K562 (cell line): ENCODE data around the gene CELSR3. TPM values are rescaled to one million over a fixed set of nuclear protein-coding genes. Genes with fewer than 3 reads are reported as not detected.
A peak's percentile ranks its signal among the peaks of the same experiment; 100 is the strongest.

Experiments
- ATAC-seq: fragments of 200-7000 bp; cut with Tn5 transposase; 3 replicates; pipeline ENCODE4 v1.9.1; 2020; ENCODE audit warnings: moderate library complexity
- BruUV-seq: library from RNA; stranded (reverse); fragments of 400-500 nt; replicated peaks from 2 replicates; lab custom pipeline; 2021; lab: Mats Ljungman, UMichigan
- CTCF ChIA-PET: fragments of 300-600 bp; formaldehyde crosslinking; extraction: SDS; loops from one replicate; lab custom pipeline; 2021; ENCODE audit warnings: low intra/inter-chr PET ratio; lab: Yijun Ruan, JAX
- POLR2A ChIA-PET: fragments of 300-600, 350-650 bp; sonication (Branson Sonifier 250); formaldehyde crosslinking; extraction: SDS; loops from one replicate; lab custom pipeline; 2021; ENCODE audit warnings: antibody characterized with exemption, inconsistent platforms; lab: Yijun Ruan, JAX
- DNase-seq, 4 experiments: peaks; one replicate each; pipeline versions ENCODE4 v3.0.0 to v3.0.0-alpha.2; 2011 to 2018; ENCODE audit warnings: low spot score in 3 of 4, mixed read lengths in 3 of 4; ENCODE audit errors: extremely low read depth in 1 of 4
- FAIRE-seq: peaks from 2 replicates; lab custom pipeline; 2011; peaks lifted over from hg19 to GRCh38; lab: Jason Lieb, UNC
- H2AFZ ChIP-seq: 2 replicates; pipeline ENCODE4 v1.6.0; 2011; ENCODE audit warnings: low read depth, low read length, control low read depth, inconsistent platforms
- H3K27ac ChIP-seq: fragments of 200-600 bp; 3 replicates; pipeline ENCODE4 v1.8.0; 2011; ENCODE audit warnings: low read depth, mild to moderate bottlenecking, control low read depth, inconsistent platforms, low read length, moderate library complexity, mixed read lengths; ENCODE audit errors: extremely low read depth
- H3K27me3 ChIP-seq, 2 experiments: fragments of 300-600 bp in 1 of 2; 2 replicates in 1 of 2; 3 replicates in 1 of 2; pipeline versions ENCODE4 v1.6.0 to v1.8.0; 2011; ENCODE audit warnings: inconsistent platforms in 2 of 2, low read length in 2 of 2, mild to moderate bottlenecking in 1 of 2, mixed read lengths in 1 of 2, moderate library complexity in 1 of 2; ENCODE audit not compliant: control insufficient read depth in 2 of 2, insufficient read depth in 2 of 2
- H3K36me3 ChIP-seq: fragments of 300-600 bp; 3 replicates; pipeline ENCODE4 v1.8.0; 2011; ENCODE audit warnings: mild to moderate bottlenecking, low read length, inconsistent platforms; ENCODE audit not compliant: control insufficient read depth, insufficient read depth
- H3K4me1 ChIP-seq, 2 experiments: fragments of 200-600 bp in 1 of 2; replicated peaks in 1 of 2; 2 replicates in 1 of 2; 3 replicates in 1 of 2; pipeline versions ENCODE4 v1.5.1 to v1.8.0; 2011; ENCODE audit warnings: inconsistent platforms in 2 of 2, low read length in 2 of 2, mild to moderate bottlenecking in 1 of 2, mixed read lengths in 1 of 2, moderate library complexity in 1 of 2; ENCODE audit not compliant: control insufficient read depth in 2 of 2, insufficient read depth in 2 of 2
- H3K4me2 ChIP-seq: 2 replicates; pipeline ENCODE4 v1.6.1; 2011; ENCODE audit warnings: low read length, control low read depth, inconsistent platforms, mixed read lengths; ENCODE audit not compliant: insufficient read depth
- H3K4me3 ChIP-seq: fragments of 200-600 bp; sonication (generic), shearing (Covaris generic); 2 replicates; pipeline ENCODE4 v1.5.1; 2016; ENCODE audit warnings: control low read depth, inconsistent platforms
- H3K79me2 ChIP-seq: fragments of 200-600 bp; 3 replicates; pipeline ENCODE4 v1.8.0; 2011; ENCODE audit warnings: low read length, inconsistent platforms; ENCODE audit not compliant: control insufficient read depth, insufficient read depth
- H3K9ac ChIP-seq, 2 experiments: 2 replicates each; pipeline versions ENCODE4 v1.6.0 to v1.6.1; 2011; ENCODE audit warnings: low read depth in 2 of 2, low read length in 2 of 2, control low read depth in 1 of 2, inconsistent platforms in 1 of 2, mild to moderate bottlenecking in 1 of 2, mixed read lengths in 1 of 2; ENCODE audit not compliant: insufficient read depth in 1 of 2
- H3K9me1 ChIP-seq: one replicate; pipeline ENCODE4 v1.6.0; 2011; ENCODE audit warnings: inconsistent platforms, mild to moderate bottlenecking, low read length, moderate library complexity; ENCODE audit not compliant: control insufficient read depth, insufficient read depth
- H3K9me3 ChIP-seq: replicated peaks from 2 replicates; pipeline ENCODE4 v1.5.1; 2011; ENCODE audit warnings: low read depth, low read length, inconsistent platforms; ENCODE audit not compliant: control insufficient read depth, insufficient read depth
- H4K20me1 ChIP-seq: replicated peaks from 2 replicates; pipeline ENCODE4 v1.6.1; 2011; ENCODE audit warnings: low read length, inconsistent platforms, mixed read lengths; ENCODE audit not compliant: control insufficient read depth, insufficient read depth
- BRCA1 ChIP-seq, 2 experiments: fragments of 450-650 bp in 1 of 2; sonication (generic) in 1 of 2; formaldehyde crosslinking in 1 of 2; IDR thresholded peaks; 2 replicates each; pipeline versions ENCODE4 v1.5.0 to v1.6.1; 2017 to 2020; ENCODE audit warnings: mild to moderate bottlenecking in 1 of 2, missing genetic modification reagents in 1 of 2
- CREB3 ChIP-seq: fragments of 450-650 bp; conservative IDR thresholded peaks from 2 replicates; pipeline ENCODE4 v1.6.1; 2016; ENCODE audit warnings: missing genetic modification characterization, low read depth, mild to moderate bottlenecking, missing compliant biosample characterization, moderate library complexity
- LARP7 ChIP-seq: fragments of 450-650 bp; IDR thresholded peaks from 2 replicates; pipeline ENCODE4 v1.6.1; 2016
- MBD1 ChIP-seq: fragments of 250-450 bp; sonication (Bioruptor Pico); IDR thresholded peaks from 2 replicates; pipeline ENCODE4 v1.8.0; 2022; ENCODE audit warnings: inconsistent platforms
- PHTF2 ChIP-seq: fragments of 250-450 bp; sonication (Bioruptor Pico); IDR thresholded peaks from 2 replicates; pipeline ENCODE4 v1.5.0; 2021; ENCODE audit warnings: mild to moderate bottlenecking
- PYGO2 ChIP-seq: fragments of 450-650 bp; IDR thresholded peaks from 2 replicates; pipeline ENCODE4 v1.6.1; 2016; ENCODE audit warnings: mild to moderate bottlenecking, missing genetic modification characterization, moderate library complexity, missing compliant biosample characterization
- TEAD2 ChIP-seq: fragments of 450-650 bp; IDR thresholded peaks from 2 replicates; pipeline ENCODE4 v1.6.1; 2016; ENCODE audit warnings: missing genetic modification characterization, control low read depth, missing compliant biosample characterization
- ZBTB1 ChIP-seq: sonication (generic); formaldehyde crosslinking; IDR thresholded peaks from 2 replicates; pipeline ENCODE4 v1.8.1; 2023; ENCODE audit warnings: missing genetic modification reagents, low read depth, mild to moderate bottlenecking, borderline replicate concordance
- ZNF740 ChIP-seq, 3 experiments: fragments of 200-800 bp in 1 of 3; sonication (Bioruptor generic) in 1 of 3; sonication (generic) in 1 of 3; formaldehyde crosslinking in 1 of 3; IDR thresholded peaks; 2 replicates each; pipeline versions ENCODE4 v1.6.1 to v1.8.0; 2016 to 2022; ENCODE audit warnings: mild to moderate bottlenecking in 2 of 3, missing compliant biosample characterization in 2 of 3, missing genetic modification characterization in 2 of 3, missing genetic modification reagents in 1 of 3
- WGBS: fragments of 100-300 bp; shearing (Covaris generic); methylation state at CpG from one replicate; pipeline ENCODE4 v1.1.6; 2016; ENCODE audit warnings: low coverage, mixed read lengths; ENCODE audit not compliant: insufficient coverage; ENCODE audit errors: missing lambda C conversion rate; 5-methylcytosine and 5-hydroxymethylcytosine counted together
- in situ Hi-C: fragments of 300-500 bp; cut with MboI; formaldehyde crosslinking; loops from 4 replicates; pipeline ENCODE4 v1.15.0; 2018; ENCODE audit warnings: inconsistent platforms, mixed read lengths
- intact Hi-C: fragments of 100-400 bp; cut with micrococcal nuclease; formaldehyde crosslinking; loops from 2 replicates; pipeline ENCODE4 v1.14.2; 2022
- polyA plus RNA-seq, 8 experiments: library from polyadenylated mRNA; depleted of rRNA in 4 of 8; stranded (reverse) in 5 of 8; unstranded in 3 of 8; fragments of >200 nt; fragmentation: Nextera tagmentation in 2 of 8; fragmentation: Illumina TruSeq in 1 of 8; extraction: Ambion mirVana in 2 of 8; extraction: Trizol in 1 of 8; gene quantifications; 2 replicates each; pipeline versions ENCODE4 v1.2.1 to v1.2.3, GENCODE V29; 2011 to 2014; ENCODE audit warnings: inconsistent platforms in 1 of 8, missing spikeins in 1 of 8
- total RNA-seq, 7 experiments: library from RNA; depleted of rRNA in 6 of 7; stranded (reverse); fragments of >200 nt in 6 of 7; fragmentation: Illumina TruSeq in 2 of 7; extraction: Trizol in 2 of 7; gene quantifications; 2 replicates each; pipeline versions ENCODE4 v1.2.1 to v1.2.3, GENCODE V29; 2011 to 2021; ENCODE audit warnings: low replicate concordance in 1 of 7

CELSR3 gene
- total and polyA plus RNA-seq, 9 of the 15 experiments (the other 6 are each of a cell fraction or from before 2014, with no cell fraction given), result 0.10 to 2.7 (median 0.76) TPM

- H3K4me3 ChIP-seq, result peak overlapping the region; percentile 88
- CTCF ChIA-PET, result interaction anchor here (0.6 kb wide), 1 partner anchor 265 kb away, joined by 3 read pairs; no protein-coding TSS in a partner anchor
- no peak for DNase-seq
- FAIRE-seq, result no peak
- WGBS, result 53% methylated on average over 7 of the region's 10 CpGs
- no TSS peak for BruUV-seq
- peak overlapping the region in 1 of 2 experiments; percentile 52; a peak in 2 of 4 replicates for H3K9ac ChIP-seq
- H3K79me2 ChIP-seq, result peaks cover 27% of the 10 kb centered on the region
- in situ Hi-C loops (no loop called here), intact Hi-C loops (no loop called here)
- peaks cover 21 to 30% of the 10 kb centered on the region in 2 experiments; a peak in 4 of 5 replicates for H3K4me1 ChIP-seq
- no peaks in the 10 kb centered on the region for H3K9me3 ChIP-seq
- ATAC-seq, result no peak
- POLR2A ChIA-PET, result interaction anchor here (0.7 to 1.1 kb wide), 2 partner anchors 10 to 12 kb away, joined by 3 read pairs; no protein-coding TSS in a partner anchor
- H3K9me1 ChIP-seq, result no peaks in the 10 kb centered on the region
- H3K36me3 ChIP-seq, result peaks cover 63% of the 10 kb centered on the region
- H3K4me2 ChIP-seq, result peak overlapping the region; percentile 91; the same call in 1 of the 2 replicates
- no peaks in the 10 kb centered on the region for H3K27me3 ChIP-seq
- no peak overlapping the region for H3K27ac ChIP-seq
- H4K20me1 ChIP-seq, result peaks cover 13% of the 10 kb centered on the region; the same call in 1 of the 2 replicates
- no peak overlapping the region for H2AFZ ChIP-seq
- TF ChIP-seq TEAD2 (tag) (no peak), CREB3 (tag) (no peak), PHTF2 (CRISPR knock-in tag) (no peak), BRCA1 (IDR thresholded peaks at IDR 0.05) (no peak), BRCA1 (CRISPR knock-in tag; IDR thresholded peaks at IDR 0.05) (no peak), MBD1 (no peak), LARP7 (no peak), ZNF740 (CRISPR knock-in tag; IDR thresholded peaks at IDR 0.05) (no peak), ZNF740 (tag; IDR thresholded peaks at IDR 0.05) (no peak), PYGO2 (tag) (no peak), ZBTB1 (CRISPR knock-in tag) (no peak)
Observed at GRCh38 chr3:48686538-48687219, 24.0 kb upstream of the CELSR3 start.
